ENCODE data around the gene DEDD.
A peak's percentile ranks its signal among the peaks of the same experiment; 100 is the strongest.

DEDD gene

GRCh38 chr1:161162806-161163205 lies 30.3 kb upstream of the DEDD start:
- no peak for DNase-seq

GRCh38 chr1:161162052-161162451 lies 29.6 kb upstream of the DEDD start:
- no peak for DNase-seq

GRCh38 chr1:161161652-161162051 lies 29.2 kb upstream of the DEDD start:
- no peak for DNase-seq

GRCh38 chr1:161160671-161161145 lies 28.2 kb upstream of the DEDD start:
- no peak for DNase-seq

GRCh38 chr1:161159913-161160243 lies 27.4 kb upstream of the DEDD start:
- no peak for DNase-seq

- DNase-seq: peak; percentile 85
These were observed 26.8 kb upstream of the DEDD start, which contains the start of gene USP21 for GRCh38 chr1:161159087-161159912. USP21 (plus strand) TSS chr1:161159500; CDS start chr1:161160641, 1,141 bp downstream.

GRCh38 chr1:161158316-161159010 lies 26.0 kb upstream of the DEDD start:
- no peak for DNase-seq

- DNase-seq: no peak
These were observed 25.4 kb upstream of the DEDD start for GRCh38 chr1:161157867-161158266.

GRCh38 chr1:161153682-161154337 lies 21.3 kb upstream of the DEDD start, which contains the start of gene UFC1:
UFC1 (plus strand) TSS chr1:161153978; CDS start chr1:161153998, 20 bp downstream.
- DNase-seq: peak; percentile 79

- no peak for DNase-seq
These were observed 20.7 kb upstream of the DEDD start for GRCh38 chr1:161153176-161153575.

- no peak for DNase-seq
These were observed 13.4 kb upstream of the DEDD start for GRCh38 chr1:161145832-161146231.

GRCh38 chr1:161140755-161141400 lies 8.4 kb upstream of the DEDD start:
- DNase-seq: no peak

GRCh38 chr1:161139766-161140165 lies 7.3 kb upstream of the DEDD start:
- DNase-seq: peak; percentile 45

GRCh38 chr1:161138431-161138830 lies 6.0 kb upstream of the DEDD start:
- DNase-seq: no peak

GRCh38 chr1:161137881-161138280 lies 5.4 kb upstream of the DEDD start:
- DNase-seq: no peak

- no peak for DNase-seq
These were observed 813 bp upstream of the DEDD start for GRCh38 chr1:161133220-161133740.

GRCh38 chr1:161131523-161132409 lies 701 bp downstream of the DEDD start:
- DNase-seq: no peak

GRCh38 chr1:161130266-161130665 lies 2.2 kb downstream of the DEDD start:
- no peak for DNase-seq

- DNase-seq: no peak
These were observed 3.7 kb downstream of the DEDD start for GRCh38 chr1:161128591-161129420.

GRCh38 chr1:161127649-161128048 lies 4.8 kb downstream of the DEDD start:
- no peak for DNase-seq

GRCh38 chr1:161122967-161123366 lies 9.5 kb downstream of the DEDD start:
- no peak for DNase-seq

All from NCI-H2107 (cell line).